Endodermal cell (in vitro differentiated cells): ENCODE measurements around the gene NDUFS1. TPM values are rescaled to one million over a fixed set of nuclear protein-coding genes. Genes with fewer than 3 reads are reported as not detected.
"Not testable (repeated sequence)": the region's sequence is repeated elsewhere in the genome, so short reads cannot be mapped to it uniquely, and the experiment has no call there.

ENCODE experiments used
- DNase-seq: peaks from one replicate; pipeline ENCODE4 v3.0.0-alpha.2; 2017
- H3K27ac ChIP-seq: 2 replicates; pipeline ENCODE4 v1.5.1; 2013; ENCODE audit warnings: mild to moderate bottlenecking, low read depth, low read length, moderate library complexity
- H3K27me3 ChIP-seq: 2 replicates; pipeline ENCODE4 v1.6.1; 2013; ENCODE audit warnings: mild to moderate bottlenecking, low read length, moderate library complexity; ENCODE audit not compliant: insufficient read depth, control insufficient read depth, poor library complexity, severe bottlenecking
- H3K36me3 ChIP-seq: 2 replicates; pipeline ENCODE4 v1.7.0; 2013; ENCODE audit warnings: mild to moderate bottlenecking, low read length, moderate library complexity; ENCODE audit not compliant: control insufficient read depth, insufficient read depth
- H3K4me1 ChIP-seq: one replicate; pipeline ENCODE4 v1.7.0; 2013; ENCODE audit warnings: low read length; ENCODE audit not compliant: control insufficient read depth, insufficient read depth
- H3K4me3 ChIP-seq: 2 replicates; pipeline ENCODE4 v1.5.1; 2013; ENCODE audit warnings: mild to moderate bottlenecking, low read length, moderate library complexity
- H3K9ac ChIP-seq: 2 replicates; pipeline ENCODE4 v1.6.1; 2013; ENCODE audit warnings: mild to moderate bottlenecking, low read length, moderate library complexity; ENCODE audit not compliant: poor library complexity, severe bottlenecking; ENCODE audit errors: extremely low read depth
- H3K9me3 ChIP-seq: 2 replicates; pipeline ENCODE4 v1.6.1; 2013; ENCODE audit warnings: mild to moderate bottlenecking, low read length, moderate library complexity; ENCODE audit not compliant: control insufficient read depth
- H3K27ac Mint-ChIP-seq: 2 replicates; pipeline ENCODE4 v1.8.0; 2020; ENCODE audit warnings: mixed read lengths
- H3K27me3 Mint-ChIP-seq: 2 replicates; pipeline ENCODE4 v1.8.0; 2021; ENCODE audit warnings: mild to moderate bottlenecking, mixed read lengths; ENCODE audit not compliant: insufficient read depth
- H3K36me3 Mint-ChIP-seq: 2 replicates; pipeline ENCODE4 v1.8.0; 2020; ENCODE audit warnings: low read depth, mixed read lengths
- H3K4me1 Mint-ChIP-seq: 2 replicates; pipeline ENCODE4 v1.8.0; 2020; ENCODE audit warnings: mixed read lengths
- H3K4me3 Mint-ChIP-seq: 2 replicates; pipeline ENCODE4 v1.8.0; 2020; ENCODE audit warnings: mild to moderate bottlenecking, moderate library complexity, mixed read lengths
- H3K9me3 Mint-ChIP-seq: 2 replicates; pipeline ENCODE4 v1.8.0; 2020; ENCODE audit warnings: mild to moderate bottlenecking, mixed read lengths
- WGBS, 2 experiments: methylation state at CpG; one replicate each; pipeline versions ENCODE4 v1.1.5 to v1.1.7; 2013; ENCODE audit warnings: missing lambda C conversion rate in 2 of 2, mixed read lengths in 1 of 2; ENCODE audit not compliant: insufficient coverage in 1 of 2, insufficient read length in 1 of 2; 5-methylcytosine and 5-hydroxymethylcytosine counted together
- total RNA-seq, 2 donors: library from RNA; stranded (reverse); fragmentation: NEBNext Ultra II Directional in 1 of 2; extraction: Animal tissue kit (Norgen Biotek cat#: 25700) in 1 of 2; gene quantifications; 2 replicates in 1 of 2; 3 replicates in 1 of 2; pipeline ENCODE4 v1.2.1, GENCODE V29; 2021
- TF ChIP-seq, protein P1 (sequence below): fragments of 200-600 bp; sonication (generic); conservative IDR thresholded peaks from 2 replicates; pipeline ENCODE4 v1.5.0; 2021; ENCODE audit warnings: antibody characterized with exemption, mild to moderate bottlenecking

NDUFS1 gene
- total RNA-seq, 2 donors from 2014 or later: 88.3 to 91.5 TPM

DNA sequence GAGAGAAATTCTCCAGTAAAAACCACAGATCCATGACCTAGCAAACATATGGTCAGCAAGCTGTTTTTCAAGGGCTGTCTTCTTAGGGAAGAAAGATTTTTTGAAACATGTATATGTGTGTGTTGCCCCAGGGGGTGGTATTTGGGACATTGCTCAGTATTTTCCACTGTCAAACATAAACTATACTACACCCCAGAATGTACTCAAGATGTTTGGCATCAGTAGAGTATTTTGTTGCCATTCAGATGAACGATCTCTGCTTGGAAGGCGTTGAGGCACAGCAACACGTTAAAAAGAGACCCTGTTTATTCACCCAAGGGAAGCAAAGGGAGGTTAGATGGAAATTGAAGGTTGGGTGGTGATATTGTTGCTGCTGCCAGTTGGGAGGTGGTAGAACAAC is 30.4 kb upstream of the NDUFS1 start:
- WGBS, 2 experiments: 84 to 93% methylated on average over 3 of the region's 3 CpGs
- H3K4me1 ChIP-seq: no peaks in the 10 kb centered on the region
- Mint-ChIP-seq H3K27me3 (peaks cover 13% of the 10 kb centered on the region), H3K9me3 (no peaks in the 10 kb centered on the region), H3K4me3 (no peak overlapping the region), H3K4me1 (peaks cover 4% of the 10 kb centered on the region), H3K36me3 (no peaks in the 10 kb centered on the region), H3K27ac (no peak overlapping the region)
- H3K36me3 ChIP-seq: no peaks in the 10 kb centered on the region
- no peak for DNase-seq
- no peak overlapping the region for H3K4me3 ChIP-seq
- no peak overlapping the region for H3K27ac ChIP-seq
- TF ChIP-seq, protein P1, sequence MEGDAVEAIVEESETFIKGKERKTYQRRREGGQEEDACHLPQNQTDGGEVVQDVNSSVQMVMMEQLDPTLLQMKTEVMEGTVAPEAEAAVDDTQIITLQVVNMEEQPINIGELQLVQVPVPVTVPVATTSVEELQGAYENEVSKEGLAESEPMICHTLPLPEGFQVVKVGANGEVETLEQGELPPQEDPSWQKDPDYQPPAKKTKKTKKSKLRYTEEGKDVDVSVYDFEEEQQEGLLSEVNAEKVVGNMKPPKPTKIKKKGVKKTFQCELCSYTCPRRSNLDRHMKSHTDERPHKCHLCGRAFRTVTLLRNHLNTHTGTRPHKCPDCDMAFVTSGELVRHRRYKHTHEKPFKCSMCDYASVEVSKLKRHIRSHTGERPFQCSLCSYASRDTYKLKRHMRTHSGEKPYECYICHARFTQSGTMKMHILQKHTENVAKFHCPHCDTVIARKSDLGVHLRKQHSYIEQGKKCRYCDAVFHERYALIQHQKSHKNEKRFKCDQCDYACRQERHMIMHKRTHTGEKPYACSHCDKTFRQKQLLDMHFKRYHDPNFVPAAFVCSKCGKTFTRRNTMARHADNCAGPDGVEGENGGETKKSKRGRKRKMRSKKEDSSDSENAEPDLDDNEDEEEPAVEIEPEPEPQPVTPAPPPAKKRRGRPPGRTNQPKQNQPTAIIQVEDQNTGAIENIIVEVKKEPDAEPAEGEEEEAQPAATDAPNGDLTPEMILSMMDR: no peak
- H3K27me3 ChIP-seq: peaks cover 15% of the 10 kb centered on the region
- no peak overlapping the region for H3K9ac ChIP-seq
- H3K9me3 ChIP-seq: no peaks in the 10 kb centered on the region

DNA sequence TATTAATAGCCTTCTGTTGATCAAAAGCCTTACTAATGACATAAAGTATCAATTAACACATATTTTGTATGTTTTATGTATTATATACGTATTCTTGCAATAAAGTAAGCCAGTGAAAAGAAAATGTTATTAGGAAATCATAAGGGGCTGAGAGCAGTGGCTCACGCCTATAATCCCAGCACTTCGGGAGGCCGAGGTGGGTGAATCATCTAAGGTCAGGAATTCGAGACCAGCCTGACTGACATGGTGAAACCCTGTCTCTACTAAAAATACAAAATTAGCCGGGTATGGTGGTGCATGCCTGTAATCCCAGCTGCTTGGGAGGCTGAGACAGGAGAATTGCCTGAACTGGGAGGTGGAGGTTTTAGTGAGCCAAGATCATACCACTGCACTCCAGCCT is 22.3 kb upstream of the NDUFS1 start:
- not testable (repeated sequence) for H3K4me3 ChIP-seq, H3K27me3 Mint-ChIP-seq, H3K9ac ChIP-seq, H3K36me3 Mint-ChIP-seq, H3K9me3 ChIP-seq, H3K9me3 Mint-ChIP-seq, H3K27ac Mint-ChIP-seq, H3K4me1 Mint-ChIP-seq, H3K4me1 ChIP-seq, H3K36me3 ChIP-seq, DNase-seq, H3K4me3 Mint-ChIP-seq, H3K27ac ChIP-seq
- peaks cover 11% of the 10 kb centered on the region for H3K27me3 ChIP-seq
- WGBS, 2 experiments: 87 to 91% methylated on average over 4 to 6 of the region's 6 CpGs

DNA sequence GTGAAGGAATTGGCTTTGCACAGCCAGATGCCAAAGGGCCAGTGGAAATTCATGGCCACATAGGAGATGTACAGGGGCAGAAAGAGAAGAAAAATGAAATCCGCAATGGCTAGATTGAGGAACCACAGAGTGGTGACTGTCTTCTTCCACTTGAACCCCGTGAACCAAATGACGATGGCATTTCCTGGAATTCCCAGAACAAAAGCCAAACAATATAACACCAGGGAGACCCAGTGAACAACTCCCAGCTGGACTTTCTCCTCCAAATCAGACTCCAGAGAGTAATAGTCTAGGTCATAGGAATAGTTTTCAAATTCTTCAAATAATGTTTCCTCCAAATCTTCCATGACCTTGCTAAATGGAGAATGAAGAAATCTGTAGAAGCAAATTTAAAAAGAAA is 17.7 kb upstream of the NDUFS1 start:
- TF ChIP-seq, protein P1: no peak
- no peaks in the 10 kb centered on the region for H3K4me1 ChIP-seq
- no peak for DNase-seq
- no peaks in the 10 kb centered on the region for H3K36me3 Mint-ChIP-seq
- H3K27me3 Mint-ChIP-seq: no peaks in the 10 kb centered on the region
- no peak overlapping the region for H3K4me3 Mint-ChIP-seq
- H3K27ac ChIP-seq: no peak overlapping the region
- peaks cover 6% of the 10 kb centered on the region for H3K9me3 ChIP-seq
- no peak overlapping the region for H3K27ac Mint-ChIP-seq
- no peak overlapping the region for H3K4me3 ChIP-seq
- no peaks in the 10 kb centered on the region for H3K4me1 Mint-ChIP-seq
- 88 to 90% methylated on average over 2 to 3 of the region's 3 CpGs for WGBS, 2 experiments
- no peaks in the 10 kb centered on the region for H3K27me3 ChIP-seq
- H3K36me3 ChIP-seq: no peaks in the 10 kb centered on the region
- peaks cover 7% of the 10 kb centered on the region for H3K9me3 Mint-ChIP-seq
- H3K9ac ChIP-seq: no peak overlapping the region

DNA sequence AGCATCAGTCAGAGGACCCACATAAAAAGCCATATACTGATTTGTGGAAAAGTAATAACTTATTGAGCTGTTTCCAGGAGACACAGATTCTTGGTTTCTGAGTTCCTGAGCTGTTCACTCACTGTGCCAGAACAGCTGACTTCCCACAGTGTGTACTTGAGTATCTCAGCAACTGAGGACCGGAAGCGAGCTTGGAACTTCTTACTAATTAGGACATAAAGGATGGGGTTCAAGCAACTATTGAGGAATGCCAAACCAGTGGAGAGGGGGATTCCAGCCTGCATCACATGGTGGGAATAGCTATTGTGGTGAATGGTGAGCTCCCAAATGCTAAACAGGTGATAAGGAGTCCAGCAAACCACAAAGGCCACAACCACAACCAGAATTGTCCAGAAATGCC is 16.9 kb upstream of the NDUFS1 start:
- 100% methylated on average over 2 of the region's 2 CpGs for WGBS, 2 experiments

More for the DNA sequence above, 16.9 kb upstream of the NDUFS1 start:
- no peak for DNase-seq
- Histone ChIP-seq H3K4me1 (no peaks in the 10 kb centered on the region), H3K9me3 (peaks cover 6% of the 10 kb centered on the region), H3K27ac (no peak overlapping the region), H3K36me3 (no peaks in the 10 kb centered on the region), H3K27me3 (no peaks in the 10 kb centered on the region), H3K4me3 (no peak overlapping the region), H3K9ac (no peak overlapping the region)
- TF ChIP-seq, protein P1: no peak
- Mint-ChIP-seq H3K9me3 (peaks cover 7% of the 10 kb centered on the region), H3K27ac (no peak overlapping the region), H3K27me3 (no peaks in the 10 kb centered on the region), H3K4me1 (no peaks in the 10 kb centered on the region), H3K4me3 (no peak overlapping the region), H3K36me3 (no peaks in the 10 kb centered on the region)
